ENCODE data around the gene TMEM169. TPM values are rescaled to one million over a fixed set of nuclear protein-coding genes. Genes with fewer than 3 reads are reported as not detected.

The TMEM169 gene, protein sequence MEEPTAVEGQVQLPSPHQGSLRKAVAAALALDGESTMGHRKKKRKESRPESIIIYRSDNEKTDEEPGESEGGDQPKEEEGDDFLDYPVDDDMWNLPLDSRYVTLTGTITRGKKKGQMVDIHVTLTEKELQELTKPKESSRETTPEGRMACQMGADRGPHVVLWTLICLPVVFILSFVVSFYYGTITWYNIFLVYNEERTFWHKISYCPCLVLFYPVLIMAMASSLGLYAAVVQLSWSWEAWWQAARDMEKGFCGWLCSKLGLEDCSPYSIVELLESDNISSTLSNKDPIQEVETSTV
- total RNA-seq: 1 to 10 TPM; 1.1 to 3.8 TPM
- polyA plus RNA-seq (2013, experiment 1 of 2): 22.4 TPM
- polyA plus RNA-seq (2013, experiment 2 of 2): 22.4 TPM
- long read RNA-seq, experiment 1, partial matches to known transcripts: 0 of 1 reads
- long read RNA-seq, experiment 1, other reads (novel, unspliced or antisense): 0 of 1 reads
- long read RNA-seq, experiment 2, partial matches to known transcripts: 0 of 3 reads
- long read RNA-seq, experiment 2, other reads (novel, unspliced or antisense): 0 of 3 reads
- long read RNA-seq, experiment 3, partial matches to known transcripts: 0 of 2 reads
- long read RNA-seq, experiment 3, other reads (novel, unspliced or antisense): 0 of 2 reads
- long read RNA-seq, experiment 4, partial matches to known transcripts: 0 of 1 reads
- long read RNA-seq, experiment 4, other reads (novel, unspliced or antisense): 1 of 1 reads

DNA sequence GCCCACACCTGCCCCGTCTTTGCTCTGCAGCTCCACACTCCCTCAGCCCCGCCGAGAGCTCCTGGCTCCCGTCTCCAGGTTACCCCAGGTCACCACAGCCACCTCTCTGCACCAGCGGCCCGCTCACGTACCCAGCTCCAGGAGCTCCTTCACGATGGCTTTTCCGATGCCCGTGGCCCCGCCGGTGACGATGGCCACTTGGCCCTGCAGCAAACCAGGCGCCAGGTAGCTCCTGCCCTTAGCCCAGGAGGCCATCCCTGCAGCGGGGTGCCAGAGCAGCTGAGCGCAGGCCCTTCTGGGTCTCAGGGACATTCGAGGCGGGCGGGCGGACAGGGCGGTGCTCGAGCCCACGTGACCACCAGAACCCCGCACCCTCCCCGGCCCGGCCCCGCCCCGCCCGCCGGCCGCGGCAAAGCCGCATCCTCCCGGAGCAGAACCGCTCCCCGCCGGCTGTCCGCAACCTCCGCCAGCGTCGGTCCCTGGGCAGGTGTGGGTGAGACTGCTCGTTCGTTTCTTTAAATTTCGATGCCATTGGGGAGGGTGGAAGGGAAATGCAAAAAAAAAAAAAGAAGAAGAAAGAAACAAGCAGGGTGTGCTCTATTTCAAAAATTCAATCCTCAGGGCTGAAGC, at the start of gene TMEM169, which contains the start of gene PECR:
TMEM169 (plus strand) TSS at position 433 of the 630 bp plus-strand sequence. CDS start 14,045 bp downstream, outside the sequence.
PECR (minus strand) TSS at position 323 of the 630 bp plus-strand sequence; CDS start at position 255, 68 bp downstream.
- no peaks in the 10 kb centered on the region for H3K36me3 Mint-ChIP-seq (ENCODE audit: low read depth)
- peak within 1 kb of the TSS; percentile 66 for H3K27ac ChIP-seq (ENCODE audit: low read depth, low read length)

GRCh38 chr2:216031960-216032689, 49.6 kb upstream of the TMEM169 start:
- no peaks in the 10 kb centered on the region for H3K9me3 Mint-ChIP-seq
- TF ChIP-seq CTCF (conservative IDR thresholded peaks at IDR 0.05): no peak
- Histone ChIP-seq H3K36me3 (ENCODE audit: control insufficient read depth, insufficient read depth, low read length) (peaks cover under 1% of the 10 kb centered on the region), H3K27me3 (ENCODE audit: control insufficient read depth, insufficient read depth, low read length, poor library complexity, severe bottlenecking) (no peaks in the 10 kb centered on the region), H3K9ac (ENCODE audit: extremely low read depth, low read length, poor library complexity, severe bottlenecking) (no peak overlapping the region), H3K4me3 (ENCODE audit: low read length) (no peak overlapping the region), H3K9me3 (ENCODE audit: control insufficient read depth, low read length) (no peaks in the 10 kb centered on the region), H3K4me1 (ENCODE audit: control insufficient read depth, insufficient read depth, low read length) (no peaks in the 10 kb centered on the region), H3K27ac (ENCODE audit: low read depth, low read length) (no peak overlapping the region)
- H3K27me3 Mint-ChIP-seq (ENCODE audit: insufficient read depth): no peaks in the 10 kb centered on the region
- no peak for DNase-seq
- no peak overlapping the region for H3K4me3 Mint-ChIP-seq
- peaks cover 6% of the 10 kb centered on the region for H3K36me3 Mint-ChIP-seq (ENCODE audit: low read depth)
- 88 to 98% methylated on average over 1 of the region's 1 CpG for WGBS, 2 experiments (ENCODE audit: insufficient coverage in 1 of 2, insufficient read length in 1 of 2)
- H3K4me1 Mint-ChIP-seq: no peaks in the 10 kb centered on the region
- H3K27ac Mint-ChIP-seq: no peak overlapping the region

More for the DNA sequence above, at the start of gene TMEM169, which contains the start of gene PECR:
- Mint-ChIP-seq H3K9me3 (no peaks in the 10 kb centered on the region), H3K4me3 (peak within 1 kb of the TSS; percentile 71), H3K27me3 (ENCODE audit: insufficient read depth) (peaks cover 6% of the 10 kb centered on the region), H3K4me1 (peaks cover 21% of the 10 kb centered on the region), H3K27ac (peak within 1 kb of the TSS; percentile 70)
- 0% methylated on average over 7 to 44 of the region's 44 CpGs for WGBS, 2 experiments (ENCODE audit: insufficient coverage in 1 of 2, insufficient read length in 1 of 2)
- Histone ChIP-seq H3K9ac (ENCODE audit: extremely low read depth, low read length, poor library complexity, severe bottlenecking) (peak within 1 kb of the TSS; percentile 75), H3K9me3 (ENCODE audit: control insufficient read depth, low read length) (no peaks in the 10 kb centered on the region), H3K4me3 (ENCODE audit: low read length) (peak within 1 kb of the TSS; percentile 84), H3K36me3 (ENCODE audit: control insufficient read depth, insufficient read depth, low read length) (no peaks in the 10 kb centered on the region), H3K4me1 (ENCODE audit: control insufficient read depth, insufficient read depth, low read length) (peaks cover 4% of the 10 kb centered on the region), H3K27me3 (ENCODE audit: control insufficient read depth, insufficient read depth, low read length, poor library complexity, severe bottlenecking) (no peaks in the 10 kb centered on the region)
- DNase-seq: peak; percentile 96
- TF ChIP-seq CTCF (conservative IDR thresholded peaks at IDR 0.05): no peak

DNA sequence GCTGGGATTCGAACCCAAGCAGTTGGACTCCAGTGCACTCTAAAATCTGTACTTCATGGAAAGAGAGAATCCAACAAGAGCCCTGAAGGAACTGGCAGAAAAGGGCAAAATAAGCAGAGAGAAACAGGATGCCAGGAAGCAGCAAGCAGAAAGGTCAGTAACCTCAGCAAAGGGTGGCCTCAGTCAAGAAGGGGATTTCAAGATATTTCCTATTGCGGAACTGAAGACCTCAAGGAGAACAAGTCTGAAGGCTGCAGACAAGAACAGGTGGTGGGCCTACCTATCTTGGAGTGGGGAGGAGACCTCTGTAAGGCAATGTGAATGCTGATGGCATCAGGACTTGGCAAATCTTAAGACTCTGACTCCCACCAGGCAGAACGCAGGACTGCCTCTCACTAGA, 48.3 kb upstream of the TMEM169 start:
- H3K27ac ChIP-seq (ENCODE audit: low read depth, low read length): no peak overlapping the region
- no peak for DNase-seq
- H3K4me3 ChIP-seq (ENCODE audit: low read length): no peak overlapping the region
- H3K27ac Mint-ChIP-seq: no peak overlapping the region
- H3K4me3 Mint-ChIP-seq: no peak overlapping the region
- TF ChIP-seq CTCF (conservative IDR thresholded peaks at IDR 0.05): no peak
- H3K9ac ChIP-seq (ENCODE audit: extremely low read depth, low read length, poor library complexity, severe bottlenecking): no peak overlapping the region
- peaks cover 8% of the 10 kb centered on the region for H3K36me3 Mint-ChIP-seq (ENCODE audit: low read depth)
- no peaks in the 10 kb centered on the region for H3K27me3 ChIP-seq (ENCODE audit: control insufficient read depth, insufficient read depth, low read length, poor library complexity, severe bottlenecking)
- H3K4me1 Mint-ChIP-seq: no peaks in the 10 kb centered on the region
- H3K4me1 ChIP-seq (ENCODE audit: control insufficient read depth, insufficient read depth, low read length): no peaks in the 10 kb centered on the region
- H3K27me3 Mint-ChIP-seq (ENCODE audit: insufficient read depth): no peaks in the 10 kb centered on the region
- no peaks in the 10 kb centered on the region for H3K9me3 ChIP-seq (ENCODE audit: control insufficient read depth, low read length)
- H3K36me3 ChIP-seq (ENCODE audit: control insufficient read depth, insufficient read depth, low read length): peaks cover 6% of the 10 kb centered on the region
- WGBS, 2 experiments (ENCODE audit: insufficient coverage in 1 of 2, insufficient read length in 1 of 2): 93 to 96% methylated on average over 3 of the region's 3 CpGs
- H3K9me3 Mint-ChIP-seq: no peaks in the 10 kb centered on the region

Data from endodermal cell (in vitro differentiated cells).